Smooth muscle cell of bladder (primary cell): Measurements from ENCODE around the gene LRRC8D. TPM values are rescaled to one million over a fixed set of nuclear protein-coding genes. Genes with fewer than 3 reads are reported as not detected.

ENCODE experiments used
- total RNA-seq: library from RNA; depleted of rRNA; stranded (reverse); fragments of >200 nt; gene quantifications from 2 replicates; pipeline ENCODE4 v1.2.3, GENCODE V29; 2014

Gene LRRC8D
- 29.0 and 31.9 TPM in 2 replicates for total RNA-seq

GRCh38 chr1:89820422-89821321 is at the start of gene LRRC8D:
Gene LRRC8D (plus strand): TSS chr1:89821032. CDS start chr1:89933069, 112,037 bp downstream.

Other genes starting within 250 kb of the LRRC8D start
- 2.6 and 4.4 TPM in 2 replicates for gene LRRC8C, start 187.9 kb upstream of the LRRC8D start, total RNA-seq
- 5.0 and 5.8 TPM in 2 replicates for gene ZNF326, start 174.1 kb downstream of the LRRC8D start, total RNA-seq